ENCODE measurements around the gene DENND1A.
"Not testable (repeated sequence)": the region's sequence is repeated elsewhere in the genome, so short reads cannot be mapped to it uniquely, and the experiment has no call there.

The DENND1A gene

DNA sequence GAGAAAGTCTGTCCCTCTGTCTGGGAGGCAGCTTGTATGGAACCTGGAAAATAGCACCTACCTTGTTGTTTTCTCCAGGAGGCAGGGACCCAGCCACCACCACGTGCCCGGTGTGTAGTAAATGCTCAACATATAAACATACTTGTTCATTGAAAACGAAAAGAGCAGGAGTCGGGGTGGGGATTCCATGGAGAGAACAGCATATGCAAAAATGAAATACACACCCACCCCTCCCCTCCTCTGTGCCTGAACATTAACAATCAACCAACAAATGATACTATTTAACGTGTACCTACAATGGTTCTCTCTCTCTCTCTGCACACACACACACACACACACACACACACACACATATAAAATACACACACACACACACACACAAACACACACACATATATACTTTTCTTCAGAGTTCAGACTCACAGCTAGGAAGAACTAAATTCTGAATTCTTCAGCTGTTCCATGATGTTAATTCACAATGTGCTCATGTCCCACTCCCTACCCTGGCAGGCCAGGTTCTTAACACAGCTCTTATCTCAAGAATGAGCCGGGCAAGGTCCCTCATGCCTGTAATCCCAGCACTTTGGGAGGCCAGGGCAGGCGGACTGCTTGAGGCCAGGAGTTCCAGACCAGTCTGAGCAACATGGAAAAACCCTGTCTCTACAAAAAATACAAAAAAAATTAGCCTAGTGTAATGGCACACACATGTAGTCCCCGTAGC, 16.3 kb upstream of the DENND1A start:
- peak; percentile 6 for DNase-seq

- no peak for DNase-seq
Measured at GRCh38 chr9:123945532-123945931, 15.6 kb upstream of the DENND1A start.

DNA sequence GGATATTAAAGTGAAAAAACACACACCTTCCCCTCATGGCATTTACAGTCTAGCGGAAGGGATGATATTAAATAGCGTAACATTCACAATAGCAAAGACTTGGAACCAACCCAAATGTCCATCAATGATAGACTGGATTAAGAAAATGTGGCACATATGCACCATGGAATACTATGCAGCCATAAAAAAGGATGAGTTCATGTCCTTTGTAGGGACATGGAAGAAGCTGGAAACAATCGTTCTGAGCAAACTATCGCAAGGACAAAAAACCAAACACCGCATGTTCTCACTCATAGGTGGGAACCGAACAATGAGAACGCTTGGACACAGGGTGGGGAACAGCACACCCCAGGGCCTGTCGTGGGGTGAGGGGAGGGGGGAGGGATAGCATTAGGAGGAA, 14.5 kb upstream of the DENND1A start:
- DNase-seq = not testable (repeated sequence)

DNA sequence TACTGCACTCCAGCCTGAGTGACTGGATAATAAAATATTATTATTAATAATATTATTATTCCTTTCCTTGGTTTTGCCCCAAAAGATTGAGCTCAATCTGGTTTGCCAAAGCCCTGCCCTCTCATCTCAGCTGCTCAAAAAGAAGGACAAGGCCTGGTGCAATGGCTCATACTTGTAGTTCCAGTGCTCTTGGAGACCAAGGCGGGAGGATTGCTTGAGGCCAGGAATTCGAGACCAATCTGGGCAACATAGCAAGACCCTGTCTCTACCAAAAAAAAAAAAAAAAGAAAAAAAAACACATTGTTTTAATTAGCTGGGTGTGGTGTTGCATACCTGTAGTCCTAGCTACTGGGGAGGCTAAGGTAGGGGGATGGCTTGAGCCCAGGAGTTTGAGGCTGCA, 13.7 kb upstream of the DENND1A start:
- no peak for DNase-seq

- DNase-seq = no peak
Measured at GRCh38 chr9:123942542-123942941, 12.6 kb upstream of the DENND1A start.

GRCh38 chr9:123941524-123942070, 11.7 kb upstream of the DENND1A start:
- no peak for DNase-seq

DNA sequence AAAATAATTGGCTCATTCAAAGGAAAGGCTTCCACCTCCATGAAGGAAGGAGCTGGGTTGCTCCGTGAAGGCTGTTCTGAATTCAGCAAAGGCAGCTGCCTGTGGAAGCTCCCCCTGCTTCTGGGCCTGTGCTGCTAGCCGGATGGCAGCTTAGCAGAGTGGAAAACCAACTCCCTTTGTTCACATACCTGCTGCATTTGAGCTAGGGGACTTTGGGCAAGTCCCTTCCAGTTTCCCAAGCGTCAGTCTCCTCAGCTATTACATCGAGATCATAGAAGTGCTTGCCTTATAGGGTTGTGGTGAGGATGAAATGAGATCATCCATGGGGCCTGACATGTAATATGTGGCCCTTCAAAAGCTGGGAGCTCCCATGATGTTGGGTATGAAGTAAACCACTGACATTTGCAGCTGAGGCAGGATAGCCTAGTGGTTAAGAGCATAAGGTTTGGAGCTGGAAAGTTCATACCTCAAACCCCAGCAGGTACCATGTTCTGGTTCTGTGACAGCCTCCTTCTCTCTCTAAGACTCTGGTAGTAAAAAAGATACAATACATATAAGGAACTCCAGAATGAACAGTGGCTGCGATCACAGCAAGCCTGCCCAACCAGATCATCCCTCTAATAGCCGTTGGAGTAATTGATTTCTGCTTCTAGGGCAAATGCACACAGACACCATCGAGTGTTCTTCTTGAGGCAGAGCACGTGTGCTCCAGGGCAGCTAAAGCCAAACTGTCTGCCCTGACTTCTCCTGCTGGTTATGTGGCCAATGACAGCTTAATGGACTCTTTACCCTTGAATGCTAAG, 11.0 kb upstream of the DENND1A start:
- DNase-seq = no peak

GRCh38 chr9:123938401-123938800, 8.5 kb upstream of the DENND1A start:
- no peak for DNase-seq

- not testable (repeated sequence) for DNase-seq
Measured at GRCh38 chr9:123936575-123936974, 6.6 kb upstream of the DENND1A start.

- DNase-seq = no peak
Measured at GRCh38 chr9:123933440-123934212, 3.7 kb upstream of the DENND1A start.

GRCh38 chr9:123929177-123929869, 603 bp downstream of the DENND1A start:
- DNase-seq = peak; percentile 10

DNA sequence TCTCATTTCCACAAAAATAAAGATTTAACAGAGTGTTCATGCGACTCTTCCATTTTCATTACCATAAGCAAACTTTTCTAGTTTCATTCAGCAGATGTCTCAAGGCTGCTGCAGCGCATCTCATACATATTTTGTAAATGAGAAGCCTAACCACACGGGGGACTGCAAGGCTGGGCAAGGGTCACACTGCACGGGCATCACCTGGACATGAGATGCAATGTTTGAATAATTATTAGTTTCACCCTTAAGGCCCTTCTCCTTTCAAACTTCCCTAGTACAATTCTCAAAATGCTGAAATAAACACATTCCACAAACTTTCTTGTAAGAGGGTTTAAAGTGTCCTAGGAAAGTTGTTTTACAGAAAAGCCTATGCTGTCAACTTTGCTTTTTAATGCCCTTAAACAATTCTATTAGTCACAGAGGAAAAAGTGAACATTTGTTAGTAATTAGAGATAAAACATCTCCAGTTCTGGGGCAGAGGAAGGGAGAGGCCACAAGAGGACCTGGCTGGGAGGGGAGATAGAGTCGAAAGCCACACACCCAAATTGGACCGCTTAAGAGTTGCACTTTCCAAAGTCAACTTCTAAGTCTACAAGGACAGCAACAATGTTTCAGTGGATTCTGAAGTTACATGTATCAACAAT, 1.3 kb downstream of the DENND1A start:
- DNase-seq = no peak

DNA sequence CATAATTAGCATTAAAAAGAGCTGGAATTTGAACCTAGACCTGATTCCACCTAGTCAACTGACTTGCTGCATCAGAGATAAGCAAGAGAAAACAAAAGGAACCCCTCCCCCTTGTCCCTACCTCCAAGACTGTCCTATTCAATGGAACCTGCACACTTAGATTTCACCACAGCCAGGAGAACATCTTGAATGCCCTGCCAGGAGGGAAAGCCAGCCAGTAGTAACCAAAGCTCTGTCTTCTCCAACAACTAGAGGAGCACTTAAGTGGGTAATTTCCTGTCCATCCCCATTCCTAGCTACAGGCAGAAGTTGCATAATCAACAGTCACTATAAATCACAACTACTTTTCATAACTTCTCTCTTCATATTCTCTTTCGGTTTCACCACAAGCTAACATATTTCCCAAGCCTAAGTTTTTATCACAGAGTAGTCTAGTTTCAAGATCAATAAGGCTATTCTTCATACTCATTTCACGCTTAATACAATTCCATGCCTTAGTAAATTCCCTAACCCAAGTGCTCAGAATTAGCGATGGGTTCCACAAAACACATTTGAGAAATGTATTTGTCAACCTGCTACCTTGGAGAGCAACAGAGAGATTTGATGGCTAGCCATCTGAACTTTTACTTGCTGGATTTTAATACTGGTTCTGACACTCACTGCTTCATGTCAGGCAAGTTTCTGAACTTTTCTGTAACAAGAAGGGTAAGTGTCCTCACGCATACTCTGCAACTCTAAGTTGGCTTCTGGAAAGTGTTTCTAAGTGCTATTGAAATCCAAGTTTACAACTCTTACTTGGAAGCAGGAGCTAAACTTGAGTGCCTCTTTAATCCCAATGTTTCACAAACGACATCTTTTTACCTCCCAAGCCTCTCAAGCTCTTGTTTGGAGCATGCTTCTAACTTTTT, 2.0 kb downstream of the DENND1A start:
- no peak for DNase-seq

DNA sequence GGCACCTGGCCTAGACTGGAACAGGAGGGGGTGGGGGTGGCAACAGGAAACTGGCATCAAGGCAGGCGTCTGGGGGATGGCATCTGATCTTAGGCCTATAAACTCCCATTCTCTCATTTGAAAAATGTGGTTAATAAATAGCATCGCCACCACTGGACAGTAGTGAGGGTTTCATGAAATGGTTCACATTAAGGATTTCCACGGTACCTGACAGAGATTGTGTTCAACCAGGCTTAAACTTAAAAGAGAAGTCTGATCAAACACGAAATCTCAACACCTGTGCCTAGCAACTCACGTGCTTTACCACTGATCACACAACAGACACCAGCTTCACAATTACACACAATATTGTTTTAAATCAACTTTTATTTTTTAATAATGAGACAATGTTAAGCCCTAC, 3.0 kb downstream of the DENND1A start:
- no peak for DNase-seq

DNA sequence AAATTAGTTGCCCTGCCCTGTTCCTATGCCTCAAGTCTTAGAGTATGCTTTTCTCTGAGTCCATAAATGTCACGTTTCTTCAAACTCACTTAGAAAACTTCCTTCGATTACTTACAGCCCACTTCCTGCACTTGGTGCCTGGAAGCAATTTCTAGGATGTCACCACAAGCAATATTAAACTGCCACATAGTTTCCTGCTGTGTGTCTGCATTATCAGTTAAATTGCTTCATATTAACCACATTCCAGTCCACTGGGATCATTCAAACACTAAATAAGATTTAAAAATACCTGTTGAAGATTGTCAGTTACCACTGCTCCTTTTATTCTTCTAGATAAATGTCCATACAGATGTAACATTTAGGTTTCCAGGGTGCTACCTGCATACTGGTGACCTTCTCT, 4.1 kb downstream of the DENND1A start:
- no peak for DNase-seq

GRCh38 chr9:123925161-123925560, 4.8 kb downstream of the DENND1A start:
- no peak for DNase-seq

DNA sequence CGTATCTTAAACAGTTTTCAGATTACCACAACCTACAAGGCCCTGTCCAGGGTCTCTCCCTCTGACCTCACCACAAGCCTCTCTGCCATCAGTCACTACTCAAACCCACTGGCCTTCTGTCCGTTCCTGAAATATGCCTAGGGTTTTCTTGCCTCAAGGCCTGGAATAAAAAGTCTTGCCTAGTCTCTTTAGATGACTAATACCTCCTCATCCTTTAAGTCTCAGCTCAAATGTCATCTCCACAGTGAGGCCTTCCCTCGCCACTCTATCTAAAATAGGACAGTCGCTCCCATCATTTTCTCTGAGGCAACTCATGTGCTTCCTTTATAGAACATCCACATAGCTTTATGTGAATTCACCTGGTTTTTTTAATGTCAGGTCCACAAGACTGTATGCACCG, 5.2 kb downstream of the DENND1A start:
- DNase-seq = no peak

DNA sequence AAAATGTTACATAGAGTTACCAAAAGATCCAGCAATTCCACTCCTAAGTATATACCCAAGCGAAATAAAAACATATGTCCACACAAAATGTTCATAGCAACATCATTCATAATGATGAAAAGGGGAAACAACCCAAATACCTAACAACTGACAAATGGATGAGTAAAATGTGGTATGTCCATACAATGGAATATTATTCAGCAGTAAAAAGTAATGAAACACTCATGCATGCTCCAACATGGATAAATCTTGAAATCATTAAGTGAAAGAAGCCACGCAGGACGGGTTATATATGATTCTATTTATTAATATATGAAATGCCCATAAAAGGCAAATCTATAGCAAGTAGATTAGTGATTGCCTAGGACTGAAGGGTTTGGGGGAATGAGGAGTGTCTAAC, 6.0 kb downstream of the DENND1A start:
- no peak for DNase-seq

- DNase-seq = no peak
Measured at GRCh38 chr9:123923377-123923776, 6.5 kb downstream of the DENND1A start.

DNA sequence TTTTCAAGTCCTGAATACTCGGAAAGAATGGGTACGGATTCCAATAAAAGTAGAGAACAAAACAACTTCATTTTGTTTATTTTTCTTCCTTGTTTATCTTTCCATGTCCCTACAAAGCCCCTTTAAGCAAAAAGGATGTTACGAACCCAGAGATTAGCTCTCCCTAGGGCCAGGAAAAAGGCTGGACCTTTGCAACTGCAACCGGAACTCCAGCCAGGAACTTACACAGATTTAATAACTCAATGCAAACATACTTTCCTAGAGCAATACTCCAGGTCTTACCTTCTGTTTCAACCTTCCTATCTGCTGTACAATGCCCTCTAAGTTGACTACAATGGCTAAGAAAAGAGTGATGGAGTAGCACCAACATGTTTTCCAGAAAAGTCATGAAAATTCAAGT, 7.0 kb downstream of the DENND1A start:
- DNase-seq = no peak

DNA sequence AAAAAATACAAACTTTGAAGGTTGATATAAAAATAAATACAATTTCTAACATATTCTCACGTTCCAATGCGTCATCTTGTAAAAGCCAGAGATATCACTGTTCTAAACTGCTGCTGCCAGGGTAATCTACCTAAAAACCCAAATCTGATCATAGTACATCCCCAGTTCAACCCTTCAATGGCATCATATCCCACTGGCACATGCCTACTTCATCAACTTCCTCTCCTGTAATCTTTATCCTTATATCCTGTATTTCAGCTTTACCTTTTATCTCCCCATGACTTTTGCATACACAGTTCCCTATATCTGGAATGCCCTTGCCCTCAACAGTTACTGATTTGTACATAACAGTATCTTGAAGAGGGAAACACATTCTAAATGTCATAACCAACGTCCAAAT, 7.5 kb downstream of the DENND1A start:
- no peak for DNase-seq

Measured in NCI-H526 treated with DMSO at 0.1 percent for 48 hours (cell line).